Fibroblast of villous mesenchyme (primary cell): ENCODE measurements around the gene RADX. TPM values are rescaled to one million over a fixed set of nuclear protein-coding genes. Genes with fewer than 3 reads are reported as not detected.

Experiments
- DNase-seq: peaks from one replicate; pipeline ENCODE4 v3.0.0-alpha.2; 2010; ENCODE audit warnings: low read depth
- H3K4me3 ChIP-seq: 2 replicates; pipeline ENCODE4 v1.5.1; 2011; ENCODE audit warnings: low read depth, mild to moderate bottlenecking, low read length
- total RNA-seq: library from RNA; depleted of rRNA; stranded (reverse); fragments of >200 nt; gene quantifications from 2 replicates; pipeline ENCODE4 v1.2.3, GENCODE V29; 2012
- TF ChIP-seq, protein P1 (sequence below): IDR thresholded peaks from 2 replicates; pipeline ENCODE4 v1.5.1; 2012; ENCODE audit warnings: low read depth, mild to moderate bottlenecking, low read length; ENCODE audit not compliant: insufficient read depth

Gene RADX, protein sequence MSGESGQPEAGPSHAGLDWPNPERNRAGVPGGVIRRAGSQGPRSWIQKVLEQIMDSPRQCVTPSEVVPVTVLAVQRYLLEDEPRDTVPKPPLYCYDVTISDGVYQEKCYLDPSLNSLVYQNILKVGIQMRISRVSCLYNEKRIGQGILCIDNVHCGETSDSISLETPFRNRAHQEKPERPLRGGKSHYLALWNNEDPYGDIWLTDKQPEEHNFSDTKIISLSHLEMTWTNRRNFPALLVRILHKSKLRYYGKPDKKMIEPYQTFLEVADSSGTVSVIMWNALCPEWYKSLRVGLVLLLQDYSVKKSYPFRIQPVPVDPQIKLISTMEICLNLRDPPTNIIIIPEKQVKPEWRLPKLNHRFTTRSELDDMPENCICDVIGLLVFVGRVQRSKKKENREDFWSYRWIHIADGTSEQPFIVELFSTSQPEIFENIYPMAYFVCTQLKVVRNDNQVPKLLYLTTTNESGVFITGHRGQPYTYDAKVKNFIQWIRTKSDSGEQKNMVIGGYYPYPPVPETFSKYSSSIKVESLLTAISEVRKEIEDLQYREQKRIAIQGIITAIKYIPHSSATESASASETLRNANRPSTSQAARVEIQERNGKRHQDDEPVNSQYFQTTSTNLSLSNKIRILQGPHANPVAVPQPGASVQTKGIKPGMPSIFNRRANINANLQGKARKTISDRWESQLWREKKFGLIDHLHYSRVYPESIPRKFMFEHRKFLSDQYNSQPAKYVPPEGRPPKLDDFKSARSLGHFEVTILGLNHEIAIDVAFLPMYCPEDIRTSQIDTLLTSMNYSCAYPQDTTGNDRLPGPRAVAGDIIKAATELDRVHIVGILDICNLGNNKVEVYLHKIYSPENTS
- 0.64 and 0.86 TPM in 2 replicates for total RNA-seq

DNA sequence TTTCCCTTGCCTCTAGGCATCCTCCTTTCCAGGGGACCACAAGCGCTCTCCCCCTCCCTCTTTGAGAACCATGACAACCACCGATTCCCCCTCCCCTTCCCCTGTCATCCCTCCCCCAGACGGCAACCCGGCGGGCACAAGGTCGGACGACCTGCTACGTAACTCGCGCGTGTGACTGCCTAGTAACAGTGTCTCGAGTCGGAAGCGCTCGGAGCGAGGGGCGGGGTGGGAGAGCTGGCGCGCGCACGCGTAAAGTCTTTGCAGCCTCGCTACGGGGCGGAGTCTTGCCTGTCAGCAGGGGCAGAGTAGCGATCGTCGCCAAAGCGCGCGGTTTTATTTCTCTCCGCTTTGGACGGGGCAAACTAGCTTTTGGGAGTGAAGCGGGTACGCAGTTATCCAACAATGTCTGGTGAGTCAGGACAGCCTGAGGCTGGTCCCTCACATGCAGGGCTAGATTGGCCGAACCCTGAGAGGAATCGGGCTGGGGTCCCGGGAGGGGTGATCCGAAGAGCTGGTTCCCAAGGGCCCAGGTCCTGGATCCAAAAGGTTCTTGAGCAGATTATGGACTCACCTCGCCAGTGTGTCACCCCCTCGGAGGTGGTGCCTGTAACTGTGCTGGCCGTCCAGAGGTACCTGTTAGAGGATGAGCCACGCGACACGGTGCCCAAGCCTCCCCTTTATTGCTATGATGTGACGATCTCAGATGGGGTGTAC lies at the start of gene RADX:
RADX (plus strand) TSS at position 300 of the 714 bp plus-strand sequence; CDS start at position 403, 103 bp downstream.
- TF ChIP-seq, protein P1, sequence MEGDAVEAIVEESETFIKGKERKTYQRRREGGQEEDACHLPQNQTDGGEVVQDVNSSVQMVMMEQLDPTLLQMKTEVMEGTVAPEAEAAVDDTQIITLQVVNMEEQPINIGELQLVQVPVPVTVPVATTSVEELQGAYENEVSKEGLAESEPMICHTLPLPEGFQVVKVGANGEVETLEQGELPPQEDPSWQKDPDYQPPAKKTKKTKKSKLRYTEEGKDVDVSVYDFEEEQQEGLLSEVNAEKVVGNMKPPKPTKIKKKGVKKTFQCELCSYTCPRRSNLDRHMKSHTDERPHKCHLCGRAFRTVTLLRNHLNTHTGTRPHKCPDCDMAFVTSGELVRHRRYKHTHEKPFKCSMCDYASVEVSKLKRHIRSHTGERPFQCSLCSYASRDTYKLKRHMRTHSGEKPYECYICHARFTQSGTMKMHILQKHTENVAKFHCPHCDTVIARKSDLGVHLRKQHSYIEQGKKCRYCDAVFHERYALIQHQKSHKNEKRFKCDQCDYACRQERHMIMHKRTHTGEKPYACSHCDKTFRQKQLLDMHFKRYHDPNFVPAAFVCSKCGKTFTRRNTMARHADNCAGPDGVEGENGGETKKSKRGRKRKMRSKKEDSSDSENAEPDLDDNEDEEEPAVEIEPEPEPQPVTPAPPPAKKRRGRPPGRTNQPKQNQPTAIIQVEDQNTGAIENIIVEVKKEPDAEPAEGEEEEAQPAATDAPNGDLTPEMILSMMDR, result no peak
- DNase-seq, result peak; percentile 57

DNA sequence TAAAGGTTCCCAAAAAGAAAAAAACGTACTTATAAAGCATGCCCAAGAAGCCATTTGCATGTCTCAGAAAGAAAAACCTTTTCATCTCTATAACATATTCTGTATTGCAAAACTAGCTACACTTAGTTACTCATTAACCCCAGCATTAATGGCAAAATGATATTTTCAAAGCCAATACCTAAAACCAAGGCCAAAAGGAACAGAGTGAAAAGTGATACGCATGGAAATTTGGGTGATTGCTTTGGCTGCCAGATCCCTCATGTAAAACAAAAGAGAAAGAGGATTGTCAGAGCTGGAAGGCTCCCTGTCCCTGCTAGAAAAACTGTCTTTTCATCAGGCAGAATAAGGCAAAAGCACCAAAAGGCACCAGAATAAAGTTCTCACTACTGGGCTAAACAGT lies 46.8 kb upstream of the RADX start:
- no peak for DNase-seq
- TF ChIP-seq, protein P1, result no peak
- H3K4me3 ChIP-seq, result no peak overlapping the region

More for the DNA sequence above, at the start of gene RADX:
- peak within 1 kb of the TSS; percentile 63 for H3K4me3 ChIP-seq

DNA sequence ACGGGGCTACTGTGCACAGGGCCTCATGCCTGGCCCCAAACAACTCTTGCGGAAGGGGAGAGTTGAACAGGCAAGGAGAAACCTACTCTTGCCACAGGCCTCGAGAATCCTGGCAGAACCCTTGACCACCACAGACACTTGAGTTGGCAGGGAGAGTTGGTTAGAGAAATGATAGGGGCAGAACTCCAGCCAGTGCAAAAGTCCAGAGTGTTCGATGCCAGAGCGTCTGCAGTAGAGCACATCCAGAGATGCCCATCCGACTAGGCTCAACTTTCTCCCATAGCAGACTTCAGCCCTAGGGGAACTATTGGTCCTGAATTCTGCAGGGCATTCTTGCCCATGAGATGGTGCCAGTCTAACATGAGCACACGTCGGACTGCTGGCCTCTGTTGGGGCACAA lies 45.4 kb upstream of the RADX start:
- TF ChIP-seq, protein P1, result no peak
- DNase-seq, result no peak
- H3K4me3 ChIP-seq, result no peak overlapping the region

DNA sequence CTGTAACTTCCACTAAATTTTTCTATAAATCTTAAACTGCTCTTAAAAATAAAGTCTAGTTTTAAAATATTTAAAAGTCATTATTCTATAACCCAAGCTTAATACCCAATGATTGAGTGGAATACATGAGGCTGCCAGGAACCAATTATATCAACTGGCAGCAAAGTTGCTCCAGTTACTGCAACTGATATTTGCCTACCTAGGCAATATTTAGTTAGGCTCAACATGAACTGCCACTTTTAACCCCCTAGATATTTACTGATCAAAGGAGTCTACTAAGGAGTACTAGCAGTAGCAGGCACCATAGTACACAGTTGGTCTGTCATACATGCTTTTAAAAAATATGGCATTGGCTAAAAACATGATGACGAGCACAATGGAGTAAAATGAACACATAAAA lies 29.9 kb upstream of the RADX start:
- no peak for DNase-seq
- TF ChIP-seq, protein P1, result no peak
- no peak overlapping the region for H3K4me3 ChIP-seq

DNA sequence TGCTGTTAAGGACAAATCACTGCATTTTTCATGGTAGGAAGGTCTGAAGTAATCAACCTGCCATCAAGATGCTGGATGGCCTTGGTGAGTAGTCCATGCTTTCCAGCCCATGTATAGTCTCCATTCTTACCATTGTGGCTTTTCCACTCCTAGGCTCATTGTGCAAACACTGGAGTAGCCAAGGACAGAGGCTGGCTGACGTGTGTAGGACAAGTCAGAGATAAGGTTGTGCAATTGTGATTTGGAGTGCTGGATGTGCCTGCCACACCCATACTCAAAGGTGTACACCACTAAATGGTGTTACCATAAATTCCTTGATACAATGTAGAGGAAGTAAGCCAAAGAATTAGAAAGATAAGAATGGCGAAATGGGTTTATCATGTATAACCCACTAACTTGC lies 26.3 kb upstream of the RADX start:
- H3K4me3 ChIP-seq, result no peak overlapping the region
- no peak for DNase-seq
- TF ChIP-seq, protein P1, result no peak

DNA sequence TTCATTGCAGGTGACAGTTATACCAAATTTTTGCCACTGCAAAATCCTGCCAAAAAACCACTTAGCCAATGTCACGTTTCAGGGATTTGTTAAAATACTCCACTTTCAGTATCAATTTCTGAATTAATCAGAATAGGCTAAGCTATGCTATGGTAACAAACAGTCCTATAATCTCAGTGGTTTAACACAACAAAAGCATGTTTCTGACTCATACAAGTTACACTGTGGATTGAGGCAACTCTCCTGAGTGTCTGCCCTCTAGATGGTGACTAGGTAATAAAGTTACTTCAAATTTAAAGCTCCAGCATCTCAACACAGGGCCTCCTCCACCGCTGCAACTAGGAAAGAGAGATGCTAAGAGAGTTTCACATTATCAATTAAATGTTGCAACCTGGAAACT lies 23.0 kb upstream of the RADX start:
- DNase-seq, result no peak
- H3K4me3 ChIP-seq, result no peak overlapping the region
- TF ChIP-seq, protein P1, result no peak
